GM12878 (cell line): ENCODE data around the gene PTPN21.

ENCODE experiments used
- EP300 ChIP-seq, 2 experiments: fragments of 150-350 bp in 1 of 2; IDR thresholded peaks; 2 replicates each; pipeline ENCODE4 v1.6.1; 2011 to 2012; ENCODE audit warnings: low read depth in 2 of 2, low read length in 2 of 2, borderline replicate concordance in 1 of 2, improper control_type of control experiment in 1 of 2, inconsistent platforms in 1 of 2; ENCODE audit not compliant: control insufficient read depth in 1 of 2
- IRF4 ChIP-seq: IDR thresholded peaks from 2 replicates; pipeline ENCODE4 v1.6.1; 2011; ENCODE audit warnings: low read depth, low read length
- KLF5 ChIP-seq: fragments of 450-650 bp; IDR thresholded peaks from 2 replicates; pipeline ENCODE4 v1.6.1; 2014; ENCODE audit warnings: mild to moderate bottlenecking; ENCODE audit not compliant: partially characterized antibody
- POLR2A ChIP-seq: IDR thresholded peaks from 2 replicates; pipeline ENCODE4 v1.6.1; 2011; ENCODE audit warnings: low read depth, mild to moderate bottlenecking, low read length
- TF ChIP-seq, protein P1 (sequence below), 3 experiments: IDR thresholded peaks in 2 of 3; conservative IDR thresholded peaks in 1 of 3; 2 replicates each; pipeline ENCODE4 v1.5.1; 2011; ENCODE audit warnings: low read depth in 3 of 3, low read length in 3 of 3, mild to moderate bottlenecking in 3 of 3, control low read depth in 2 of 3, moderate library complexity in 2 of 3, inconsistent platforms in 1 of 3, mixed read lengths in 1 of 3; ENCODE audit not compliant: control insufficient read depth in 2 of 3, insufficient read depth in 1 of 3; ENCODE audit errors: extremely low read depth in 1 of 3

DNA sequence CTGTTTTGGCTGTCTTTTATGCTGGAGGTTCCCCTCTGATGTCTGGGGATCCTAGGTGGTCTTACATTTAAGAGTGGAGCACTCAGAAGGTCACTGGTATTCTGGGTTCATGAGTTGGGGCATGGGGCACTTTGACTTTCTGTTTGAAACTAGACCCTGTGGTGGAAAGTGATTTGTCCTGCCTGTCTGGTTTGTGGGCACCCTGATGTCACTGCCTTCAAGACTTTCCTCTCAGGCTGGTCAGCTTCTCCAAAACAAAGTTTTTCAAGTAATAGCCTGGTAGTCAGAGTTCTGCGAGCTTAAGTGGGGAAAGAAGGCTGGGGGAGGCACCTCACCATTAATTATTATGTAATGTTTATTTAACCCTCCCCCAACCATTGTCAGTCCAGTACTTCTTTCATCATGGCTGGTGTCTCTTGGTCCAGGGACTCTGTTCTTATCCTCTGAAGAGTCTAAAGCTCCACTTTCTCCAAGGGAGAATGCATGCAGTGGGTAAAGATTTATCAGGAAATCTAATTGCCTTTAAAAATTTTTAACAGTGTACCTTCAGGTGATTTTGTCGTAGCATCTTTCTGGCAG, 43.4 kb upstream of the PTPN21 start:
- no peak for TF ChIP-seq POLR2A
- TF ChIP-seq EP300 (IDR thresholded peaks at IDR 0.05; ENCODE audit: borderline replicate concordance in 1 of 2, control insufficient read depth in 1 of 2, low read depth in 2 of 2, low read length in 2 of 2) = no peak
- TF ChIP-seq KLF5 = no peak
- no peak for TF ChIP-seq IRF4
- TF ChIP-seq, protein P1, sequence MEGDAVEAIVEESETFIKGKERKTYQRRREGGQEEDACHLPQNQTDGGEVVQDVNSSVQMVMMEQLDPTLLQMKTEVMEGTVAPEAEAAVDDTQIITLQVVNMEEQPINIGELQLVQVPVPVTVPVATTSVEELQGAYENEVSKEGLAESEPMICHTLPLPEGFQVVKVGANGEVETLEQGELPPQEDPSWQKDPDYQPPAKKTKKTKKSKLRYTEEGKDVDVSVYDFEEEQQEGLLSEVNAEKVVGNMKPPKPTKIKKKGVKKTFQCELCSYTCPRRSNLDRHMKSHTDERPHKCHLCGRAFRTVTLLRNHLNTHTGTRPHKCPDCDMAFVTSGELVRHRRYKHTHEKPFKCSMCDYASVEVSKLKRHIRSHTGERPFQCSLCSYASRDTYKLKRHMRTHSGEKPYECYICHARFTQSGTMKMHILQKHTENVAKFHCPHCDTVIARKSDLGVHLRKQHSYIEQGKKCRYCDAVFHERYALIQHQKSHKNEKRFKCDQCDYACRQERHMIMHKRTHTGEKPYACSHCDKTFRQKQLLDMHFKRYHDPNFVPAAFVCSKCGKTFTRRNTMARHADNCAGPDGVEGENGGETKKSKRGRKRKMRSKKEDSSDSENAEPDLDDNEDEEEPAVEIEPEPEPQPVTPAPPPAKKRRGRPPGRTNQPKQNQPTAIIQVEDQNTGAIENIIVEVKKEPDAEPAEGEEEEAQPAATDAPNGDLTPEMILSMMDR (IDR thresholded peaks at IDR 0.05 in 2 of 3, conservative IDR thresholded peaks at IDR 0.05 in 1 of 3; ENCODE audit: control insufficient read depth in 2 of 3, extremely low read depth in 1 of 3, insufficient read depth in 1 of 3, low read depth in 3 of 3, low read length in 3 of 3) = no peak
